LNCaP clone FGC (cell line): Measurements from ENCODE around the gene PPM1M.
A peak's percentile ranks its signal among the peaks of the same experiment; 100 is the strongest.

ENCODE experiments used
- DNase-seq: peaks from one replicate; pipeline ENCODE4 v3.0.0-alpha.2; 2011; ENCODE audit warnings: low read depth
- H3K4me3 ChIP-seq: 2 replicates; pipeline ENCODE4 v1.5.1; 2011; ENCODE audit warnings: mild to moderate bottlenecking, low read depth, low read length, control low read depth
- CTCF ChIP-seq: IDR thresholded peaks from 2 replicates; pipeline ENCODE4 v1.5.1; 2012; ENCODE audit warnings: mild to moderate bottlenecking; ENCODE audit not compliant: control insufficient read depth, insufficient read depth; ENCODE audit errors: extremely low read depth

PPM1M gene

GRCh38 chr3:52288674-52289073 is 43.1 kb downstream of the PPM1M start:
- no peak for TF ChIP-seq CTCF
- DNase-seq: no peak
- peak overlapping the region; percentile 86 for H3K4me3 ChIP-seq

GRCh38 chr3:52289338-52289746 is 43.8 kb downstream of the PPM1M start:
- no peak for DNase-seq
- no peak overlapping the region for H3K4me3 ChIP-seq
- TF ChIP-seq CTCF: no peak

- TF ChIP-seq CTCF: no peak
- H3K4me3 ChIP-seq: no peak overlapping the region
- DNase-seq: no peak
These were observed 44.4 kb downstream of the PPM1M start for GRCh38 chr3:52289747-52290595.

GRCh38 chr3:52290596-52291507 is 45.3 kb downstream of the PPM1M start:
- TF ChIP-seq CTCF: no peak
- DNase-seq: no peak
- no peak overlapping the region for H3K4me3 ChIP-seq

- peak; percentile 70 for TF ChIP-seq CTCF
- no peak for DNase-seq
- no peak overlapping the region for H3K4me3 ChIP-seq
These were observed 46.1 kb downstream of the PPM1M start for GRCh38 chr3:52291508-52292181.

- H3K4me3 ChIP-seq: no peak overlapping the region
- TF ChIP-seq CTCF: no peak
- DNase-seq: no peak
These were observed 46.9 kb downstream of the PPM1M start for GRCh38 chr3:52292247-52293065.
